Mesodermal cell (in vitro differentiated cells): Measurements from ENCODE around the gene SMC3.
A peak's percentile ranks its signal among the peaks of the same experiment; 100 is the strongest.

Experiments used
- H3K27ac ChIP-seq: 2 replicates; pipeline ENCODE4 v1.7.0; 2013; ENCODE audit warnings: mild to moderate bottlenecking, low read depth, low read length, moderate library complexity; ENCODE audit not compliant: severe bottlenecking
- H3K36me3 ChIP-seq: 2 replicates; pipeline ENCODE4 v1.7.1; 2013; ENCODE audit warnings: mild to moderate bottlenecking, low read length, moderate library complexity; ENCODE audit not compliant: control insufficient read depth, insufficient read depth
- H3K4me1 ChIP-seq: one replicate; pipeline ENCODE4 v1.7.1; 2013; ENCODE audit warnings: mild to moderate bottlenecking, low read length; ENCODE audit not compliant: insufficient read depth, control insufficient read depth, poor library complexity, severe bottlenecking
- H3K4me3 ChIP-seq: 2 replicates; pipeline ENCODE4 v1.7.0; 2013; ENCODE audit warnings: low read length, control low read depth, mild to moderate bottlenecking; ENCODE audit not compliant: insufficient read depth, poor library complexity, severe bottlenecking; ENCODE audit errors: extremely low read depth
- H3K9me3 ChIP-seq: 2 replicates; pipeline ENCODE4 v1.7.1; 2013; ENCODE audit warnings: mild to moderate bottlenecking, low read length, moderate library complexity; ENCODE audit not compliant: control insufficient read depth
- WGBS, 2 experiments: methylation state at CpG; one replicate each; pipeline ENCODE4 v1.1.5; 2013; ENCODE audit warnings: missing lambda C conversion rate in 2 of 2; ENCODE audit not compliant: insufficient coverage in 2 of 2; 5-methylcytosine and 5-hydroxymethylcytosine counted together

The SMC3 gene

DNA sequence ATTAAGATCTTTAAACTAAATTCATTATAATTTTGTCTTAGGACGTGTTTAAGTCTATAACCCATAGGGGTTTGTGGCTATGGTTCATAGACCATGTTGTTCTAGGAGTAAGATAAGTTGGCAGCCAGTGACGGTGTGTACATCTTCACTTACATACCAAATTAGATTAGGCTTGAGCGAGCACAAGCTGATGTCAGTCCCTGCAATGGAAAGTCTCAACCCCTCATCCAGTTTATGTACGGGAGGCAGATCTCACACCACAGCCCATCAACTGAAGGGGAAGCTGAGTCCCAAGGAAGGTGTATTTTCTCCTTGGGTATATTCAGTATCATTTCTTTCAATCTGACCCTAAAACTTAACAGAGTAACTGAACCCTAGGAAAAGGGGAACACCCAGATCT is 5.1 kb upstream of the SMC3 start:
- Histone ChIP-seq H3K27ac (no peak overlapping the region), H3K4me1 (peaks cover 14% of the 10 kb centered on the region), H3K4me3 (no peak overlapping the region), H3K9me3 (peaks cover 4% of the 10 kb centered on the region), H3K36me3 (no peaks in the 10 kb centered on the region)
- 86% methylated on average over 2 of the region's 4 CpGs; no CpG with 5 or more reads in 1 of the 2 experiments for WGBS, 2 experiments

DNA sequence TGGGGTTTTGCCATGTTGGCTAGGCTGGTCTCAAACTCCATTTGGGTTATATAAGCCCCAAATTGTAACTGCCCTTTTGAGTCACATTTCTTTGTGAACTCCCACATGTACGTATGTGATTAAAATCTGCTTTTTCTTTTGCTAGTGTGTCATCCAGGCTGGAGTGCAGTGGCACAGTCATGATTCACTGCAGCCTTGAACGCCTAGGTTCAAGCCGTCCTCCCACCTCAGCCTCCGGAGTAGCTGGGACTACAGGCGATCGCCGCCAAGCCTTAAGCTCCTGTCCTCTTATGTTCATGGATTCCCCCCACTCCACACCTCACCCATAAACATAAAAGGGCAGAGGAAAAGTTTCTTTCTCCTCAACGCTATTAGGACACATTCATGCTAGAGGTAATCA is 4.4 kb upstream of the SMC3 start:
- Histone ChIP-seq H3K27ac (no peak overlapping the region), H3K4me3 (no peak overlapping the region), H3K4me1 (peaks cover 14% of the 10 kb centered on the region), H3K9me3 (peaks cover 4% of the 10 kb centered on the region), H3K36me3 (no peaks in the 10 kb centered on the region)
- 89 to 93% methylated on average over 6 to 7 of the region's 8 CpGs for WGBS, 2 experiments

DNA sequence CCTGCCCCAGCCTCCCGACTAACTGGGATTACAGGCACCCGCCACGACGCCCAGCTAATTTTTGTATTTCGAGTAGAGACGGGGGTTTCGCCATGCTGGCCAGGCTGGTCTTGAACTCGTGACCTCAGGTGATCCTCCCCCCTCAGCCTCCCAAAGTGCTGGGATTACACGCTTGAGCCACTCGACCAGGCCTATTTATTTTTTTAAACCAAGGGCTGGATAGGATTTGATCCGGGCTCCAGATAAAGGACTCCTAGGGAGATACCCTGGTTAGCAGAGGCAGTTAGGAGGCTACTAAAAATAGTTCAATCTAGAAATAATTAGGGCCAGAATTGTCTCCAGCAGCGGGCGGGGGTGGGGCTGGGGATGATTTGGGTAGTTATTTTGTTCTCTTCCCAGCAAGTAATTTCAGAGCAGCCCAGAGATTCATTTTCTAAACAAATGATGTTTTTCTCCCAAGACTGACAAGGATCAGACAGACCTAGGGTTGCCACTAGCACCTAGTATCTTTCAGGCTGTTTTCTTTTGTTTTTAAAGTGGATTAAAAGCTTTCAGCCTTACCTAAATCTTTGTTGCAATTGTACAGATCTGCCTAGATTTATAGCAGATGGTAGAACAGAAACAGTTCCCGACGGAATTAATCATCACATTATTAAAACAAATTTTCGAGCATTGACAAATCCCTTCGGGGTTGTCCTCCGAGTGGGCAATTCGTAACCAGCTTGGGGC is 859 bp upstream of the SMC3 start:
- WGBS, 2 experiments = 57 to 86% methylated on average over 9 to 17 of the region's 19 CpGs
- Histone ChIP-seq H3K4me1 (peaks cover 14% of the 10 kb centered on the region), H3K4me3 (peak overlapping the region; percentile 30), H3K36me3 (peaks cover 8% of the 10 kb centered on the region), H3K27ac (peak overlapping the region; percentile 100), H3K9me3 (no peaks in the 10 kb centered on the region)

DNA sequence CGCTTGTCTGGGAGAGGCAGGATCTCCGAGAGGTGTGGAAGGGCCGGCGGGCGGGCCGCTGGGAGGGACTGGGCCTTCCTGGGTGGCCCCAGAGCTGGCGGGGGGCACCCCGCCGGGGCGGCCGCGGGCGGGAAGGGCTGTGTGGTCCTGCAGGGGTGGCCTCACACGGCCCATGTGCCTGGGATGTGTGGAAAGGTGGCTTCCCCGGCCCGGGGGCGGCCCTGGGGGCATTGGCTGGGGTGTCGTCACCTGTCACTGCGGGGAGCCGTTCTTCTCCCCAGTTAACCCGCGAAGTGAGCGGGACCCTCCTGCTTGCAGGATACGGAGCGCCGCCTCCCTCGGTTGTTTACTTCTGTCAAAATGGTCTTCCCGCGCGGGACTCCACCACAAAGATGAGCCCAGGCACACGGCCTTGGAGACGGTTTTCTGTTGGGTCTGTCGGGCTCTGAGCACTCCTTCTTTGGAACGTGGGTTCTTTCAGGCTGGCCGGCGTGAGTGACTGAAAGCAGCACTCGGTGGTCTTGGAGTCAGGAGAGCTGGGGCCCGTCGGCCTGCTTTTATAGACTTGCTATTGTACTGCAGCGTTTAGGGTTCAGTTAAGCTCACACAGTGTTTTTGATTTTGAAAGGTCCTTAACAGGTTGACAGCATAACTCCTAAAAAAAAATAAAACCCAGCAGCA is 700 bp downstream of the SMC3 start:
- WGBS, 2 experiments = 0% methylated on average over 22 to 36 of the region's 40 CpGs

DNA sequence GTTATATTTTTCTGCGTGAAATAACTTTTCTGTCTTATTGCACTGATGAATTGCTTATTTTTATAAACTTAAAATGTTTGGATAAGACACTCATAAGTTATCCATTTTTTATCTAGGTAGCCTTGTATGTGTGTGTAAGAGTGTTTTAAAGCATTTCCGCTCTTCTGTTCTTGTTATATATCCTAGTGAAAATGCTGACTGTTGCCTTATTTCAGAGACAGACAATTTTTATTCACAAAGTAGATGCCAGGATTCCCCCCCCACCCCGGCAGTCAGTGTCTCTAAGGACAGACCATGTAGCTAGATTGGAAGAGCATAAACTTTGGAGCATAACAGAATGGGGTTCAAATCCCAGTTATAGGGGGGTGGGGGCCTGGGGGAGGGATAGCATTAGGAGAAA is 1.6 kb downstream of the SMC3 start:
- peaks cover 13% of the 10 kb centered on the region for H3K36me3 ChIP-seq
- H3K9me3 ChIP-seq = no peaks in the 10 kb centered on the region
- H3K4me1 ChIP-seq = peaks cover 8% of the 10 kb centered on the region
- no CpG with 5 or more reads among the region's 3 CpGs for WGBS, 2 experiments
- peak overlapping the region; percentile 90 for H3K4me3 ChIP-seq
- no peak overlapping the region for H3K27ac ChIP-seq

More for the DNA sequence above, 700 bp downstream of the SMC3 start:
- Histone ChIP-seq H3K4me3 (peak overlapping the region; percentile 90), H3K4me1 (peaks cover 14% of the 10 kb centered on the region), H3K36me3 (peaks cover 13% of the 10 kb centered on the region), H3K27ac (peak overlapping the region; percentile 100), H3K9me3 (no peaks in the 10 kb centered on the region)

DNA sequence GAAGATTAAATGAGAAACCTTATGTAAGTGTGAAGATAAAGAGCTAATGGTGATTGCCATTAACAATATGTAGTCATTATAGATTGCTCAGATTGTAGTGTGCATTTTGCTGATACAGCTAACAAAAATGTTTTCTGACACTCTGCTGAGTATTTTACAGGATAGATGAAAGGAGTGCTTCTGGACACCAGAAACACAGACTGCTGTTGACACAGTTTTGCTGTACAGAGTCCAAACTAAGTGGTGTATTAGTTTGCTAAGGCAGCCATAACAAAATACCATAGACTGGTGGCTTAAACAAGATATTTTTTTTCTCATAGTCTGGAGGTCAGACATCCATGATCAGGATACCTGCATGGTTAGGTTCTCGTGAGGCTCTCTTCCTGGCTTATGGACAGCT is 2.2 kb downstream of the SMC3 start:
- H3K9me3 ChIP-seq = no peaks in the 10 kb centered on the region
- no peak overlapping the region for H3K27ac ChIP-seq
- H3K4me1 ChIP-seq = peaks cover 2% of the 10 kb centered on the region
- no peak overlapping the region for H3K4me3 ChIP-seq
- H3K36me3 ChIP-seq = peaks cover 16% of the 10 kb centered on the region
- WGBS, 2 experiments = 90 to 100% methylated on average over 1 of the region's 1 CpG

DNA sequence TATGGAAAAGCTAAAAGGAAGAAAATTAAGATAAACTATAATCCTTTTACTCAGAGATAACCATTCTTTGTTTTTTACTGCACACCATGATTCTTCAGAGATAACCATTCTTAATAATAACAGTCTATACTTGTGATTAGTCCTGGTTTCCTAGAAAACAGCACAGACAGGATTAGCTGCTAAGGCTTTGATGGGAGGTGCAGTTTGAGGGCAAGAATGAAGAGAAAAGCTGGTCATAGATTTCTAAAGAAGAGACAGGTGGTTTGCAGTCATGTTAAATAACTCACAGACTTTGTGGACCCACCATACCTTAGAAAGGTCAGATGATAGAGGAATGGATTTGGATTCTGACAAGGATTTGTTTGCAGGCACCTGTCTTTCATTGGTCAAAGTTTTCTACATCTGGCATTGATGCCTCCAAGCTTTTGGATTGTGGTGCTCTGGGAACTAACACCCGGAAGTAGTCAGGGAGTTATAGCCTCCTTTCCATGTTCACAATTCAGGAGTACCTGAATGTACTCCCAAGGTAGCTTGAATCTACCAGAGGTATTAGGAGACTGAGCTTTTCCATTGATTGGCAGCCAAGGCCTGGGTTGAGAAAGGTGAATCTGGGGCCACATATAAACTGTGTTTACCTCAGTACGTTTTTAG is 3.7 kb downstream of the SMC3 start:
- H3K27ac ChIP-seq = no peak overlapping the region
- 78 to 86% methylated on average over 1 of the region's 2 CpGs for WGBS, 2 experiments
- no peak overlapping the region for H3K4me3 ChIP-seq
- H3K36me3 ChIP-seq = peaks cover 29% of the 10 kb centered on the region
- no peaks in the 10 kb centered on the region for H3K4me1 ChIP-seq
- no peaks in the 10 kb centered on the region for H3K9me3 ChIP-seq

DNA sequence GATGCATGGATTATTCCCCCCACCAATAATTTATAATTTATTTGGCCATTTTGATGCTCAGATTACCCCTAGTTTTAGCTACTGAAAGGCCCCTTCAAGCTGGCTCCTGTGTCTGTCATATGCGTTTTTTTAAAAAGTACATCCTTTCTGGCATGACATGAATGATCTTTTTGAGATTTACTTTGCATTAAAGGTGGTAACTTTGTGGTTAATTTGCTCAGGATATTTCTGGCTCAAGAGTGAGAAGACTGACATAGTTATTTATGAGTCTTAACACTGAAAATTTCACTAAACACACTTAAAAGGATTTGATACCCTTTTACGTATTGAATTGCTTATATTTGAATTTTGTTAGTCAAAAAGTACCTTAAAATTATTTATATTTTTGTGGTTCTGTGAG is 5.4 kb downstream of the SMC3 start:
- no peaks in the 10 kb centered on the region for H3K9me3 ChIP-seq
- WGBS, 2 experiments = 100% methylated on average over 1 of the region's 2 CpGs
- no peak overlapping the region for H3K4me3 ChIP-seq
- peaks cover 39% of the 10 kb centered on the region for H3K36me3 ChIP-seq
- no peak overlapping the region for H3K27ac ChIP-seq
- H3K4me1 ChIP-seq = no peaks in the 10 kb centered on the region

DNA sequence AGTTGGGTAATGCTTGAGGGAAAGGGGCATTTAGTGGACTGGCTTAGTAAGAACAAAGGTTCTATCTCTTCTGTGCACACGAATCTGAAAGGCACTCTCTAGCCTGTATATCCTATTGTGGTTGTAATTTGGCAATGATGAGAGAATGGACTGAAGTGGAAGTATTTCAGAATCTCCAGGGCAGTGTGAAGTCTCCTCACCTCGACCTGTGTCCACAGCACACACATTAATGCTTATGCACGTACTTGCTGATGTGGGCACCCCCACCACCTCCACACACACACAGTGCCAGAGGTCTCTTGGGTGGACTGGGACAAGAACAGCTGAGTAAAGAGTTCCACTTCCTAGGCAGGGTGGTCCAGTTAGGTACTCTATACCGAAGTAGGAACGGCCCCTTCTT is 6.9 kb downstream of the SMC3 start:
- H3K4me3 ChIP-seq = no peak overlapping the region
- no peak overlapping the region for H3K27ac ChIP-seq
- H3K9me3 ChIP-seq = no peaks in the 10 kb centered on the region
- peaks cover 54% of the 10 kb centered on the region for H3K36me3 ChIP-seq
- no CpG with 5 or more reads among the region's 5 CpGs for whole genome bisulfite sequencing, 2 experiments
- H3K4me1 ChIP-seq = no peaks in the 10 kb centered on the region

DNA sequence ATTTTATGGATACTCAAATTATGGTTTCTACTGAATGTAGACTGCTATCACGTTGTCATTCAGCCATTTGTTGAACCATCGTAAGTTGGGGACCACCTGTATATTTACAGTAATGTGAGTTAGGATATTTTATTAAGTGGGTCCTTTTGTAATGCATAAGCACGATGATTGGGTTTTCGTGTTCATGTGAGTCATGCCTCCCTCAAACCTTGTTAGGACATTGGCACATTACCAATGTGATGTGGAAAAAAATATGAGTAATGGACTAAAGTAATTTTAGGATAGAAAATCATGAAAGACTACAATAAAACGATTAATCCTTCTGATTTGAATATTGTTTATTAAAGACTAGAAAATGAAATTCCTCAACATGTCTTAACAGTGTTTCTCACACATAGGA is 8.7 kb downstream of the SMC3 start:
- H3K4me1 ChIP-seq = no peaks in the 10 kb centered on the region
- H3K4me3 ChIP-seq = no peak overlapping the region
- H3K27ac ChIP-seq = no peak overlapping the region
- H3K9me3 ChIP-seq = no peaks in the 10 kb centered on the region
- 100% methylated on average over 2 of the region's 5 CpGs for WGBS, 2 experiments
- H3K36me3 ChIP-seq = peaks cover 60% of the 10 kb centered on the region

DNA sequence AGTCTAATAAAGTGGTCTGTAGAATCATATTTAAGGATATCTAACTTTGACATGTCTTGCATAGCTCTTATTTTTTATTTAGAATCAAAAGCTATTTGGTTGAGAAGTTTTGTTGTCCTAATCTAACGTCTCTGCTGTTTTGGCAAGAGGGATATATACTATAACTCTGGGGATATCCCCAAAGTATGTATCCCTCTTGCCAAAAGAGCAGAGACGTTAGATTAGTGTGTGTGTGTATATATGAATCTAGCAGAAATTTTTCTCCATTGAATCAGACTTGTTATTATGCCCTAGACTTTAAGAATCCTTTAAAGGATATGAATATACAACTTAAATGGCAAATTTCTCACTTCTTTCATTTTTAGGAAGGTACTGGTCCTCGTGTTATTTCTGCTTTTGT is 9.6 kb downstream of the SMC3 start:
- H3K4me3 ChIP-seq = no peak overlapping the region
- H3K36me3 ChIP-seq = peaks cover 68% of the 10 kb centered on the region
- H3K4me1 ChIP-seq = no peaks in the 10 kb centered on the region
- no CpG with 5 or more reads among the region's 3 CpGs for WGBS, 2 experiments
- no peak overlapping the region for H3K27ac ChIP-seq
- no peaks in the 10 kb centered on the region for H3K9me3 ChIP-seq
